HEK293 (cell line): ENCODE data around the gene TMEM45A.

ENCODE experiments used
- CTCF ChIA-PET: fragments of 350-600 bp; formaldehyde crosslinking; extraction: SDS; loops from one replicate; lab custom pipeline; 2021; ENCODE audit warnings: antibody characterized with exemption; lab: Yijun Ruan, JAX
- POLR2A ChIA-PET: fragments of 300-600 bp; formaldehyde crosslinking; extraction: SDS; loops from one replicate; lab custom pipeline; 2020; ENCODE audit warnings: antibody characterized with exemption, inconsistent platforms; lab: Yijun Ruan, JAX
- H3K27ac ChIP-seq: fragments of 200-500 bp; sonication (Bioruptor generic); 2 replicates; pipeline ENCODE4 v1.5.1; 2014; ENCODE audit warnings: low read depth, low read length, control low read depth, inconsistent platforms; ENCODE audit errors: extremely low read depth
- H3K36me3 ChIP-seq, 2 experiments: fragments of 200-500 bp in 1 of 2; sonication (Bioruptor generic) in 1 of 2; 1 replicate in 1 of 2; 2 replicates in 1 of 2; pipeline ENCODE4 v1.5.1; 2014 to 2017; ENCODE audit warnings: inconsistent platforms in 2 of 2, low read length in 2 of 2; ENCODE audit not compliant: control insufficient read depth in 2 of 2, insufficient read depth in 1 of 2
- H3K4me1 ChIP-seq: fragments of 200-500 bp; sonication (Bioruptor generic); 2 replicates; pipeline ENCODE4 v1.5.1; 2014; ENCODE audit warnings: mild to moderate bottlenecking, low read length, inconsistent platforms; ENCODE audit not compliant: control insufficient read depth, insufficient read depth
- H3K4me3 ChIP-seq: 2 replicates; pipeline ENCODE4 v1.5.1; 2011; ENCODE audit warnings: low read depth, mild to moderate bottlenecking, control low read depth, low read length, moderate library complexity
- H3K9me3 ChIP-seq: fragments of 200-500 bp; sonication (Bioruptor generic); 2 replicates; pipeline ENCODE4 v1.5.1; 2014; ENCODE audit warnings: low read depth, low read length, inconsistent platforms; ENCODE audit not compliant: control insufficient read depth, insufficient read depth
- KLF1 ChIP-seq: fragments of 450-650 bp; formaldehyde crosslinking; IDR thresholded peaks from 2 replicates; pipeline ENCODE4 v1.5.1; 2016; ENCODE audit warnings: missing biosample characterization, missing genetic modification characterization
- KLF7 ChIP-seq: fragments of 450-650 bp; formaldehyde crosslinking; IDR thresholded peaks from 2 replicates; pipeline ENCODE4 v1.5.1; 2016; ENCODE audit warnings: missing biosample characterization, missing genetic modification characterization, borderline replicate concordance
- KLF9 ChIP-seq: fragments of 450-650 bp; formaldehyde crosslinking; IDR thresholded peaks from 2 replicates; pipeline ENCODE4 v1.5.1; 2016; ENCODE audit warnings: missing biosample characterization, missing genetic modification characterization, low read depth
- SCRT1 ChIP-seq: fragments of 450-650 bp; formaldehyde crosslinking; IDR thresholded peaks from 2 replicates; pipeline ENCODE4 v1.5.1; 2016; ENCODE audit warnings: missing biosample characterization, missing genetic modification characterization, borderline replicate concordance
- WT1 ChIP-seq: fragments of 450-650 bp; formaldehyde crosslinking; IDR thresholded peaks from 2 replicates; pipeline ENCODE4 v1.5.1; 2016; ENCODE audit warnings: missing biosample characterization, missing genetic modification characterization
- ZFHX2 ChIP-seq: fragments of 450-650 bp; formaldehyde crosslinking; conservative IDR thresholded peaks from 2 replicates; pipeline ENCODE4 v1.5.1; 2016; ENCODE audit warnings: missing biosample characterization, missing genetic modification characterization
- ZNF157 ChIP-seq: fragments of 450-650 bp; formaldehyde crosslinking; IDR thresholded peaks from 2 replicates; pipeline ENCODE4 v1.5.1; 2016; ENCODE audit warnings: missing biosample characterization, missing genetic modification characterization
- ZNF174 ChIP-seq: fragments of 450-650 bp; formaldehyde crosslinking; IDR thresholded peaks from 2 replicates; pipeline ENCODE4 v1.5.0; 2017; ENCODE audit warnings: missing biosample characterization, mild to moderate bottlenecking, missing genetic modification characterization
- ZNF19 ChIP-seq: fragments of 450-650 bp; formaldehyde crosslinking; IDR thresholded peaks from 2 replicates; pipeline ENCODE4; 2016; ENCODE audit warnings: missing biosample characterization, missing genetic modification characterization, low read depth
- ZNF211 ChIP-seq: fragments of 450-650 bp; formaldehyde crosslinking; IDR thresholded peaks from 2 replicates; pipeline ENCODE4 v1.5.1; 2016; ENCODE audit warnings: low read depth, missing biosample characterization, missing genetic modification characterization
- ZNF302 ChIP-seq: fragments of 450-650 bp; formaldehyde crosslinking; IDR thresholded peaks from 2 replicates; pipeline ENCODE4 v1.5.1; 2016; ENCODE audit warnings: missing biosample characterization, missing genetic modification characterization, low read depth
- ZNF426 ChIP-seq: fragments of 450-650 bp; formaldehyde crosslinking; IDR thresholded peaks from 2 replicates; pipeline ENCODE4 v1.5.1; 2017; ENCODE audit warnings: missing biosample characterization, missing genetic modification characterization, mild to moderate bottlenecking, inconsistent platforms, moderate library complexity
- TF ChIP-seq, protein P1 (sequence below): fragments of 450-650 bp; formaldehyde crosslinking; IDR thresholded peaks from 2 replicates; pipeline ENCODE4 v1.5.1; 2016; ENCODE audit warnings: missing biosample characterization, missing genetic modification characterization
- TF ChIP-seq, protein P2 (sequence below): fragments of 450-650 bp; formaldehyde crosslinking; IDR thresholded peaks from 2 replicates; pipeline ENCODE4 v1.5.1; 2017; ENCODE audit warnings: missing biosample characterization, mild to moderate bottlenecking, missing genetic modification characterization, moderate library complexity
- TF ChIP-seq, protein P3 (sequence below): fragments of 450-650 bp; formaldehyde crosslinking; IDR thresholded peaks from 2 replicates; pipeline ENCODE4 v1.5.1; 2016; ENCODE audit warnings: missing biosample characterization, missing genetic modification characterization
- TF ChIP-seq, protein P4 (sequence below): fragments of 450-650 bp; formaldehyde crosslinking; IDR thresholded peaks from 2 replicates; pipeline ENCODE4 v1.5.1; 2016; ENCODE audit warnings: missing biosample characterization, missing genetic modification characterization
- TF ChIP-seq, protein P5 (sequence below): fragments of 450-650 bp; formaldehyde crosslinking; IDR thresholded peaks from 2 replicates; pipeline ENCODE4 v1.5.1; 2016; ENCODE audit warnings: missing biosample characterization, missing genetic modification characterization

TMEM45A gene

DNA sequence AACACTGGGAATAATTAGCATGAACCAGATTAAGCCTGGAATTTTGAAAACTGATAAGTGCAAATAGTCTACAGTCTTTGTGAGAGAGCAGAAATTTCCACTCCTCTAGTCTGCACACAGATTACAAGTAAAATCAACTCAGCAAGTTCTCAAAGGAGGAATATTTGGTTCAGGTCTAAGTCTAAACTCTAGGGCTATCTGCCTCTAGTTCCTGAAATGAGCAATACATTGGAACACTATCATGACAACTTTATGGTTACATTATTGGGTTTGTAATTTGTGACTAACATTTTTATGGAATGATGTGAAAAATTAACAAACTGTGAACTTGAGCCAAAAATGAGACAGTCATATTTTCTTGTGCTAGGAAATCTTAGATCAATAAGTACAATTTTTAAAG, 86.2 kb downstream of the TMEM45A start:
- Histone ChIP-seq H3K4me1 (no peaks in the 10 kb centered on the region), H3K9me3 (no peaks in the 10 kb centered on the region), H3K36me3 (no peaks in the 10 kb centered on the region), H3K4me3 (no peak overlapping the region), H3K27ac (no peak overlapping the region)
- TF ChIP-seq ZNF19 (tag by site-specific recombination), result no peak
- TF ChIP-seq, protein P1, sequence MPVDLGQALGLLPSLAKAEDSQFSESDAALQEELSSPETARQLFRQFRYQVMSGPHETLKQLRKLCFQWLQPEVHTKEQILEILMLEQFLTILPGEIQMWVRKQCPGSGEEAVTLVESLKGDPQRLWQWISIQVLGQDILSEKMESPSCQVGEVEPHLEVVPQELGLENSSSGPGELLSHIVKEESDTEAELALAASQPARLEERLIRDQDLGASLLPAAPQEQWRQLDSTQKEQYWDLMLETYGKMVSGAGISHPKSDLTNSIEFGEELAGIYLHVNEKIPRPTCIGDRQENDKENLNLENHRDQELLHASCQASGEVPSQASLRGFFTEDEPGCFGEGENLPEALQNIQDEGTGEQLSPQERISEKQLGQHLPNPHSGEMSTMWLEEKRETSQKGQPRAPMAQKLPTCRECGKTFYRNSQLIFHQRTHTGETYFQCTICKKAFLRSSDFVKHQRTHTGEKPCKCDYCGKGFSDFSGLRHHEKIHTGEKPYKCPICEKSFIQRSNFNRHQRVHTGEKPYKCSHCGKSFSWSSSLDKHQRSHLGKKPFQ (tag by site-specific recombination), result no peak
- TF ChIP-seq, protein P2, sequence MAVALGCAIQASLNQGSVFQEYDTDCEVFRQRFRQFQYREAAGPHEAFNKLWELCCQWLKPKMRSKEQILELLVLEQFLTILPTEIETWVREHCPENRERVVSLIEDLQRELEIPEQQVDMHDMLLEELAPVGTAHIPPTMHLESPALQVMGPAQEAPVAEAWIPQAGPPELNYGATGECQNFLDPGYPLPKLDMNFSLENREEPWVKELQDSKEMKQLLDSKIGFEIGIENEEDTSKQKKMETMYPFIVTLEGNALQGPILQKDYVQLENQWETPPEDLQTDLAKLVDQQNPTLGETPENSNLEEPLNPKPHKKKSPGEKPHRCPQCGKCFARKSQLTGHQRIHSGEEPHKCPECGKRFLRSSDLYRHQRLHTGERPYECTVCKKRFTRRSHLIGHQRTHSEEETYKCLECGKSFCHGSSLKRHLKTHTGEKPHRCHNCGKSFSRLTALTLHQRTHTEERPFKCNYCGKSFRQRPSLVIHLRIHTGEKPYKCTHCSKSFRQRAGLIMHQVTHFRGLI (tag by site-specific recombination), result no peak
- no peak for TF ChIP-seq ZNF174 (tag by site-specific recombination)
- no peak for TF ChIP-seq ZNF426
- TF ChIP-seq KLF9 (tag by site-specific recombination), result no peak
- TF ChIP-seq, protein P3, sequence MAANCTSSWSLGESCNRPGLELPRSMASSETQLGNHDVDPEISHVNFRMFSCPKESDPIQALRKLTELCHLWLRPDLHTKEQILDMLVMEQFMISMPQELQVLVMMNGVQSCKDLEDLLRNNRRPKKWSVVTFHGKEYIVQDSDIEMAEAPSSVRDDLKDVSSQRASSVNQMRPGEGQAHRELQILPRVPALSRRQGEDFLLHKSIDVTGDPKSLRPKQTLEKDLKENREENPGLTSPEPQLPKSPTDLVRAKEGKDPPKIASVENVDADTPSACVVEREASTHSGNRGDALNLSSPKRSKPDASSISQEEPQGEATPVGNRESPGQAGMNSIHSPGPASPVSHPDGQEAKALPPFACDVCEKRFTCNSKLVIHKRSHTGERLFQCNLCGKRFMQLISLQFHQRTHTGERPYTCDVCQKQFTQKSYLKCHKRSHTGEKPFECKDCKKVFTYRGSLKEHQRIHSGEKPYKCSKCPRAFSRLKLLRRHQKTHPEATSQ (tag by site-specific recombination), result no peak
- TF ChIP-seq ZNF157 (tag by site-specific recombination), result no peak
- TF ChIP-seq ZNF302 (tag by site-specific recombination), result no peak
- CTCF ChIA-PET, result interaction anchor here (1.0 kb wide), 1 partner anchor 116 kb away, joined by 6 read pairs; no protein-coding TSS in a partner anchor
- POLR2A ChIA-PET, result no interaction called here

DNA sequence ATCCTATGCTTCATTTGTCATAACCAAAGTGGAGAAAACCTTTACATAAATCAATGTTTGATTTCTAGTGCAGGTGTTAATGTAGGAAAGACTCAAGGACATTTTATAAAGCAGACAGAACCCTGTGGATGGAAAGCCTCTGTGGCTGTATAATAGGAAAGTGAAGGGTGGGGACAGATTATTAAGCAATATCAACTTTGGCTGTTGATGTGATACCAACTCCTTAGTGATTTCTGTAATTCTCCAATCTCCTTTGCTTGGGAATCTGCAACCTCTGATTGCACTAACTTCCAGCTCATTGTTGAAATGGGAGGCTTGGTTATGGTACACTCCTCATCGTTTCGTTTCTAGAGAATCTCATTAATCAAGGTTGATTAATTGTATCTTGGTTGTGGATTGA, 87.7 kb downstream of the TMEM45A start:
- H3K4me1 ChIP-seq, result no peaks in the 10 kb centered on the region
- H3K27ac ChIP-seq, result no peak overlapping the region
- POLR2A ChIA-PET, result no interaction called here
- H3K36me3 ChIP-seq, result no peaks in the 10 kb centered on the region
- no peak overlapping the region for H3K4me3 ChIP-seq
- no peaks in the 10 kb centered on the region for H3K9me3 ChIP-seq
- CTCF ChIA-PET, result interaction anchor here (1.3 to 2.5 kb wide), 2 partner anchors 10 to 11 kb away, joined by 10 to 15 read pairs; no protein-coding TSS in a partner anchor
- TF ChIP-seq KLF7 (tag by site-specific recombination), result no peak
- TF ChIP-seq, protein P4, sequence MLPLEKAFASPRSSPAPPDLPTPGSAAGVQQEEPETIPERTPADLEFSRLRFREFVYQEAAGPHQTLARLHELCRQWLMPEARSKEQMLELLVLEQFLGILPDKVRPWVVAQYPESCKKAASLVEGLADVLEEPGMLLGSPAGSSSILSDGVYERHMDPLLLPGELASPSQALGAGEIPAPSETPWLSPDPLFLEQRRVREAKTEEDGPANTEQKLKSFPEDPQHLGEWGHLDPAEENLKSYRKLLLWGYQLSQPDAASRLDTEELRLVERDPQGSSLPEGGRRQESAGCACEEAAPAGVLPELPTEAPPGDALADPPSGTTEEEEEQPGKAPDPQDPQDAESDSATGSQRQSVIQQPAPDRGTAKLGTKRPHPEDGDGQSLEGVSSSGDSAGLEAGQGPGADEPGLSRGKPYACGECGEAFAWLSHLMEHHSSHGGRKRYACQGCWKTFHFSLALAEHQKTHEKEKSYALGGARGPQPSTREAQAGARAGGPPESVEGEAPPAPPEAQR (tag by site-specific recombination), result no peak
- TF ChIP-seq, protein P2 (tag by site-specific recombination), result no peak
- TF ChIP-seq, protein P5, sequence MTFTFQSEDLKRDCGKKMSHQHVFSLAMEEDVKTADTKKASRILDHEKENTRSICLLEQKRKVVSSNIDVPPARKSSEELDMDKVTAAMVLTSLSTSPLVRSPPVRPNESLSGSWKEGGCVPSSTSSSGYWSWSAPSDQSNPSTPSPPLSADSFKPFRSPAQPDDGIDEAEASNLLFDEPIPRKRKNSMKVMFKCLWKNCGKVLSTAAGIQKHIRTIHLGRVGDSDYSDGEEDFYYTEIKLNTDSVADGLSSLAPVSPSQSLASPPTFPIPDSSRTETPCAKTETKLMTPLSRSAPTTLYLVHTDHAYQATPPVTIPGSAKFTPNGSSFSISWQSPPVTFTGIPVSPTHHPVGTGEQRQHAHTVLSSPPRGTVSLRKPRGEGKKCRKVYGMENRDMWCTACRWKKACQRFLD (tag by site-specific recombination), result no peak
- TF ChIP-seq WT1 (tag by site-specific recombination), result no peak
- no peak for TF ChIP-seq KLF1 (tag by site-specific recombination)
- TF ChIP-seq ZNF211 (tag by site-specific recombination), result no peak
- no peak for TF ChIP-seq ZFHX2
- no peak for TF ChIP-seq SCRT1
- TF ChIP-seq, all 188 proteins: peak for 0
